Esophagus (tissue), 2 donors: Measurements from ENCODE around the gene TMEM81. TPM values are rescaled to one million over a fixed set of nuclear protein-coding genes. Genes with fewer than 3 reads are reported as not detected.

ENCODE experiments used
- H3K27ac ChIP-seq, 2 donors: one replicate each; pipeline ENCODE4 v1.5.1; 2013; ENCODE audit warnings: low read depth in 2 of 2, mild to moderate bottlenecking in 2 of 2, inconsistent platforms in 1 of 2, low read length in 1 of 2, moderate library complexity in 1 of 2
- H3K27me3 ChIP-seq, 2 donors: one replicate each; pipeline ENCODE4 v1.6.1; 2013; ENCODE audit warnings: low read length in 2 of 2, control low read depth in 1 of 2, mild to moderate bottlenecking in 1 of 2; ENCODE audit not compliant: insufficient read depth in 2 of 2, control insufficient read depth in 1 of 2
- H3K36me3 ChIP-seq, 2 donors: one replicate each; pipeline ENCODE4 v1.6.1; 2013; ENCODE audit warnings: low read length in 1 of 2; ENCODE audit not compliant: control insufficient read depth in 2 of 2, insufficient read depth in 2 of 2
- H3K4me1 ChIP-seq, 2 donors: one replicate each; pipeline ENCODE4 v1.6.1; 2013; ENCODE audit warnings: low read length in 1 of 2; ENCODE audit not compliant: control insufficient read depth in 2 of 2, insufficient read depth in 2 of 2
- H3K4me3 ChIP-seq, 2 donors: one replicate each; pipeline ENCODE4 v1.5.1; 2013; ENCODE audit warnings: low read length in 2 of 2, mild to moderate bottlenecking in 2 of 2, low read depth in 1 of 2, moderate library complexity in 1 of 2
- H3K9me3 ChIP-seq, 2 donors: one replicate each; pipeline ENCODE4 v1.6.1; 2013; ENCODE audit warnings: mild to moderate bottlenecking in 2 of 2, low read depth in 1 of 2, low read length in 1 of 2, moderate library complexity in 1 of 2; ENCODE audit not compliant: control insufficient read depth in 2 of 2, insufficient read depth in 1 of 2
- WGBS, 2 donors: extraction: QIAGEN DNeasy Blood & Tissue Kit; methylation state at CpG; one replicate each; pipeline ENCODE4 v1.1.7; 2013; 5-methylcytosine and 5-hydroxymethylcytosine counted together
- polyA plus RNA-seq, 2 donors: library from polyadenylated mRNA; stranded (reverse); fragments of 200-250 nt; gene quantifications; one replicate each; pipeline ENCODE4 v1.2.3, GENCODE V29; 2013
- donor health status: healthy with polysubstance abuse.
- donor health status: Bipolar disorder and iron deficiency.

Gene TMEM81
- polyA plus RNA-seq, 2 donors: 1.0 to 1.8 TPM

DNA sequence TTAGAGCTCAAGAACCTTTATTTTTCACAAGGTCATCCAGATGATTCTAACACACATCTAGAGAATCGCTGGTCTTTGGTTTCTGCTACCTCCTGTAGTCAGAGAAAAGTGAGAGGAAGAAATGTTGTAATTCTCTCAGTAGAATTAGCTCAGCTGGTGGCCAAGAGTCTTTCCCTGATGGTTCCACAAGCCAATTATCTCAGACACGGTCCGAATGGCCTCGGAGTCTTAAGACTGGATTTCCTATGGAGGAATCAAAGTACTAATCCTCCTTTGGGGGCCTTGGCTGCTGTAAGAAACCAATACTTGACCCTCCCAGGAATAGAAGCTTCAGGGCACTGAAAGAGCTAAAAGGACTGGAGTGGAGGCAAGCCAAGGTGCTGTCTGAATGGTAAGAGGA, 1.8 kb downstream of the TMEM81 start:
- 91 to 95% methylated on average over 4 of the region's 4 CpGs for WGBS, 2 donors
- Histone ChIP-seq H3K27ac (no peak overlapping the region), H3K4me1 (no peaks in the 10 kb centered on the region), H3K9me3 (no peaks in the 10 kb centered on the region), H3K36me3 (peaks cover 5 to 7% of the 10 kb centered on the region in 2 donors), H3K27me3 (no peaks in the 10 kb centered on the region), H3K4me3 (no peak overlapping the region)

DNA sequence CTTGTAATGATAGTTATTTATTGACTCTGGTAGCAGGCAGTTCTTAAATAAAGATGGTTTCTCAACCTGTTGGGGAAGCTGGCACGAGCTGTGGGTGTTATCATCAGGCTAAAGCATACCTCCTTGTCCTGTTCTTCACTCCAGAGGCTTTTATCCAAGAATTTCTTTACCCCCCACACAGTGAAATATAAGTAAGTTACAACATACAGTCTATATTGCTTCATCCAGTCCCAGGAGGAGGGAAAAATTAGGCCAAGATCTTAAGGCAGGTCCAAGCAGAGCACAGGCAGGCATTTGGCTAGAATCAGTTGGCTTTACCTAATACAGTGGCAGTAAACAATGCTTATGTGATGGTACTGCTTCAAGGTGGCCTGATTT, 6.3 kb downstream of the TMEM81 start:
- Histone ChIP-seq H3K4me1 (no peaks in the 10 kb centered on the region), H3K27me3 (no peaks in the 10 kb centered on the region), H3K4me3 (no peak overlapping the region), H3K9me3 (no peaks in the 10 kb centered on the region), H3K36me3 (no peaks in the 10 kb centered on the region), H3K27ac (no peak overlapping the region)
- WGBS, 2 donors: 68 to 78% methylated on average over 1 of the region's 1 CpG

DNA sequence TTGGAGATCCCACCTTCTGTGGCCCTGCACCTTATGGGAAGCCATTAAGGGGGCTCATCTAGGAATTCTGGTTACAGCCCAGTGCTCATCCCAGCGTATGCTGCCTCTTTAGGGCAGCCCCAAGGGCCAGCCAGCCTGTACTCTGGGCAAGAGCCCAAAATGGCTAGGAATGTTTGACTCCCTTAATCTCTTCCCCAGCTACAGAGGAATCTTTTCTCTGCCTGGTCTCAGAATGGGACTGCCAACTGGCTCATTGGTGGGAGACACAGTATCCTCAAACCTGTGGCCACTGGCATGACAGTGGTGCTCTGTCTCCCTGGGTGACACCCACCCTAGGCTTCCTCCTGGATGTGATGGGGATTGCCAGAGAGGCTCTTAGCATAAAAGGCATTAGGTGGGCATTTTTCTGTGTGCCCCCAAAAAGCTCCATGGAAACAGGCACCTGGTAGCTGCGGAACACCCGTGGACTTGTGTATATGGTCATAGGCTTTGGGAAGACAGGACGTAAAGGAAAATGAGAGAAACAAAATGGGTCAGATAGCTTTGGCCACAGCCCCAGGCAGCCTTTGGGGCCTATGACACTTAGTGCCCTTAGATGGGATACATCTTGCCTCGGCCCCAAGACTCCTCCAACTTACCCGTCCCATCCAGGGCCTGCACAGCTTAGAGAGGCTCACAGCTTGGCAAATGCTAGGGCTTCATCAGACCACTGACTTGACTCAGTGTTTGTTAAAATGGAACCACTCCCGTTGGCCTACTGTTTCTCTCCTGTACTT, 6.9 kb downstream of the TMEM81 start:
- Histone ChIP-seq H3K4me3 (no peak overlapping the region), H3K27me3 (no peaks in the 10 kb centered on the region), H3K4me1 (no peaks in the 10 kb centered on the region), H3K36me3 (no peaks in the 10 kb centered on the region), H3K9me3 (no peaks in the 10 kb centered on the region), H3K27ac (no peak overlapping the region)
- WGBS, 2 donors: 85% methylated on average over 7 of the region's 7 CpGs

DNA sequence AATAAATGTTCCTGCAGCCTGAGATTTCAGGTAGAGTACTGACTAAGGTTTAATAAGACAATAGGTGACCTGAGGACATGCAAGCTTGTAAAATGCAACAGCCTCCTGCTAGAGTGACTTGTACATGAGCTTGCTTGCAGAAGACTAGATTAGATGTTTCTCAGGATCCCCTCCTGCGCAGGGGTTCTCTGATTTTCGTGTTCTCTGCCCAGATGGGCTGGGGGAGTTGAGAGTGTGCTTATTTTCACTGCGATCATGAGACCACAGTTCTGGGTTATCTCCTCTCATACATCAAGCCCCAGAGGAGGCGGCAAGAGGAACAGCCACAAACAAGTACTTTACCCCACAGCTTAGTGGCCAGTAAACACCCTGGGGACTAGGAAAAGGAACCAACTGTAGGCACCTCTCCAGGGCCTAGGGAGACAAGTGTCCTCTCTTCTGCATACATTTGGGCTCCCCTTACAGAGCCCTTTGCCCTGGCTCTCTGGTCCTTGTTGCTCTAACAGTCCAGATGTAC, 8.0 kb downstream of the TMEM81 start:
- no peaks in the 10 kb centered on the region for H3K4me1 ChIP-seq
- H3K27me3 ChIP-seq: no peaks in the 10 kb centered on the region
- no peaks in the 10 kb centered on the region for H3K9me3 ChIP-seq
- H3K4me3 ChIP-seq: no peak overlapping the region
- WGBS, 2 donors: 81% methylated on average over 4 of the region's 4 CpGs
- no peaks in the 10 kb centered on the region for H3K36me3 ChIP-seq
- no peak overlapping the region for H3K27ac ChIP-seq

DNA sequence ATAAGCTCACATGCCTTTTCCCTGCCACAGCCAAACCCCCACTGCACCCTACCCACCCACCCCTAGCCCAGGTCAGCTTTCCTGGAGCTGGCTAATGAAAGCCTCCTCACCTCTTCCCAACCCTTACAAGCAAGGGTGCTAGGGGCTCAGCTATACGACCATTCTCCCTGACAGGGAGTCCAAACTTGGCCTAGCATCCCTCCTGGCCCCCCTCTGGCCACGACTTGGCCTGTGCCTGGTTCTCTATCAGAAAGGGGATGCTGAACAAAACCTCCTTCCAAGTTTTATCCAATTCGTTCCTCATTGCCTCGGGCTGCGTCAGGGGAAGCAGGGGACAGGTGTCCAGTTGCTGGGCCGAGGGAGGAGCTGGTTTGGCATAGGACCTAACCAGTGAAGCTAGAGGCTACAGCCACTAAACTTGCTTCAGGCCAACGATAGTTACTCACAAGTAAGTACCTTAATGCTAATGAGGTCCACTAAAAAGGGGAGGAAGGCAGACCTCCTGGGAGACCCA, 8.6 kb downstream of the TMEM81 start:
- no peak overlapping the region for H3K4me3 ChIP-seq
- H3K27ac ChIP-seq: no peak overlapping the region
- no peaks in the 10 kb centered on the region for H3K4me1 ChIP-seq
- no peaks in the 10 kb centered on the region for H3K9me3 ChIP-seq
- H3K27me3 ChIP-seq: no peaks in the 10 kb centered on the region
- 52 to 63% methylated on average over 7 of the region's 7 CpGs for WGBS, 2 donors
- no peaks in the 10 kb centered on the region for H3K36me3 ChIP-seq

DNA sequence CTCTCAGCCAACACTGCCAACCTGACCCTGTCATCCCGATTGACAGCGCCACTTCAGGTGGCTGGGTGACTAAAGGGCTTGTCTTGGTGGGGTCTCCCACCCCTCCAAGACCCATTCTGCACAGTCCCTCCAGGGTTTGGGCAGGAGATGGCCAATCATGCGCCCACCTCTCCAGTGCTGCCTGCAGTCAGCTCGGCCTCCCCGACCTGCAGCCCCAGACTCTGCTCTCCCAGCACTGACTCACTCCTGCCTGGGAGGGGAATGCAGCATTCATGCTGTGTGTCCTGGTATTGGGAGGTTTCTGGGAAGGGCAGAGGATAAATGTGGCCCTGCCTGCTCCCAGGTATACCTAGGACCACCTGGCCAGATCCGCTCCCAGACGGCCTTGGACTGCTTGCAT, 9.7 kb downstream of the TMEM81 start:
- Histone ChIP-seq H3K4me1 (no peaks in the 10 kb centered on the region), H3K27me3 (no peaks in the 10 kb centered on the region), H3K9me3 (no peaks in the 10 kb centered on the region), H3K36me3 (no peaks in the 10 kb centered on the region), H3K4me3 (no peak overlapping the region), H3K27ac (no peak overlapping the region)
- WGBS, 2 donors: 86 to 91% methylated on average over 7 of the region's 7 CpGs

DNA sequence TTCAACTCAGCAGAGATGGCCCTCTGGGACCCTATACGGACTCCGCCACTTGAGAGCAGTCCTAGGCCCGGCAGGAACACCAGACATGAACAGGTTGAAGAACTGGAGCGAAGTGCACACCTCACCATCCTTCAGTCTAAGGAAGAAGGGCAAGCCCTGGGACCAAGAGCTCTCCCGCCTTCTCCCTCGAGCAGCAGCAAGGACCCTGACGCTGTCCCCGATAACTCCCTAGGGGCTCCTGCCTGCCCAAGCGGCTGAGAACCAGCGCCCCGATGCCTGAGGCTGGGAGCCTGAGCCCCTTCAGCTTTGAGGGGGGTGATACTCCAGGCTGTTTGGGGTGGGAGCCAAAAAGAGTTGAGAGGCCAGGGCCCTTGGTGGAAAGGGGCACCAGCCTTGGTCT, 10.2 kb downstream of the TMEM81 start:
- 90 to 93% methylated on average over 11 of the region's 11 CpGs for WGBS, 2 donors
- H3K36me3 ChIP-seq: no peaks in the 10 kb centered on the region
- no peaks in the 10 kb centered on the region for H3K27me3 ChIP-seq
- H3K4me1 ChIP-seq: no peaks in the 10 kb centered on the region
- no peak overlapping the region for H3K27ac ChIP-seq
- H3K4me3 ChIP-seq: no peak overlapping the region
- no peaks in the 10 kb centered on the region for H3K9me3 ChIP-seq

DNA sequence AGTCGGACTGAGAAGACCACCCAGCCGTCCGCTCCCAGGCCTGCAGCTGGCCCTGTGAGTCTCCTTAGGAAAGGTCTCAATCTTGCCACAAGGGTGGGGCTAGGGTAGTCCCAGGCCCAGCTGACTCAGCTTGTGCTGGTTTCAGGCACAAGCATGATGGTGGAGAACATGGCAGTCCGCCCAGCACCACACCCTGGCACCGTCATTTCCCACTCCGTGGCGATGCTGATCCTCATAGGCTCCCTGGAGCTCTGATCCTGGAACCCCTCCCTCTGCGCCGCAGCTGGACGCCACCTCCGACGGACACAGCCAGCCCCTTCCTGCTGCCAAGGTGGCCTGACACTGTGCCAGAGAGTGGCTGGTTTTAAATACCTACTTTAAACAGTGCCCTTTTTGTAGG, 10.7 kb downstream of the TMEM81 start:
- no peak overlapping the region for H3K4me3 ChIP-seq
- H3K27me3 ChIP-seq: no peaks in the 10 kb centered on the region
- WGBS, 2 donors: 80% methylated on average over 12 of the region's 12 CpGs
- no peaks in the 10 kb centered on the region for H3K36me3 ChIP-seq
- H3K4me1 ChIP-seq: no peaks in the 10 kb centered on the region
- no peaks in the 10 kb centered on the region for H3K9me3 ChIP-seq
- H3K27ac ChIP-seq: no peak overlapping the region

DNA sequence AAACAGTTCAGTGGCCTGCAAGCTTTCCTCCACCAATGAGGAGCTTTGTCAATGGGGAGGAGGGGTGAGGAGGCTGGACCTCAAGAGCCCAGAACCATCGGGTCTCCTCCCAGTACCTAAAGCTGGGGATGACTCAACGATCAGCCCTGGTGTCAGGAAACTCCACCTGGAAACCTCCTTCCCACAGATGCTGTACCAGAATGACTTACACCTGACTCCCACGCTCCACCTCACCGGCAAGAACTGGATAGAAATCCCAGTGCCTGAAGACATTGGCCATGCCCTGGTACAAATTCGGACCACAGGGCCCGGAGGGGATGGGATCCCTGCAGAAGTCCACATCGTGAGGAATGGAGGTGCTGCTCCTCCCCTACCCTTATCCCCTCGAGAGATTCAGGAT, 11.4 kb downstream of the TMEM81 start:
- no peaks in the 10 kb centered on the region for H3K4me1 ChIP-seq
- WGBS, 2 donors: 80 to 83% methylated on average over 8 of the region's 8 CpGs
- H3K27ac ChIP-seq: no peak overlapping the region
- no peaks in the 10 kb centered on the region for H3K36me3 ChIP-seq
- no peaks in the 10 kb centered on the region for H3K27me3 ChIP-seq
- no peaks in the 10 kb centered on the region for H3K9me3 ChIP-seq
- no peak overlapping the region for H3K4me3 ChIP-seq

DNA sequence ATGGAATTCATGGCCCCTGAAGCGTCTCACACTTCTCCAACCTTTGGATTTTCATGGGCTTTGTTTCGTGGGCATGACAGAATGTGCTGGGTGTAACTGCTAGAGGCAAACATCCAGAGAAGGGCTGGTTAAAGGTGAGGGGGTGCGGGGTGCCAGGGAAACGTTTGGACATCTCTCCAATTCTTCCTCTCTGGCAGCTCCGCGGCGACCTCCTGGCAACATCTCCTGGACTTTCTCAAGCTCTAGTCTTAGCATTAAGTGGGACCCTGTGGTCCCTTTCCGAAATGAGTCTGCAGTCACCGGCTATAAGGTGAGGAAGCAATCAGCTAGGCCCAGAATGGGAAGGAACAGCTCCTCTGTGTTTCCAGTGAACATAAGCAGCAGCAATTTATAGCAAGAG, 12.0 kb downstream of the TMEM81 start:
- WGBS, 2 donors: 76 to 86% methylated on average over 9 of the region's 9 CpGs
- Histone ChIP-seq H3K36me3 (no peaks in the 10 kb centered on the region), H3K9me3 (no peaks in the 10 kb centered on the region), H3K4me1 (no peaks in the 10 kb centered on the region), H3K27ac (no peak overlapping the region), H3K4me3 (no peak overlapping the region), H3K27me3 (no peaks in the 10 kb centered on the region)
